GM15510 (cell line): ENCODE measurements around the gene MAF.

Experiments
- POLR2A ChIP-seq: IDR thresholded peaks from 3 replicates; pipeline ENCODE4 v1.6.1; 2011; ENCODE audit warnings: borderline replicate concordance; ENCODE audit not compliant: insufficient read length; ENCODE audit errors: extremely low read depth

The MAF gene

DNA sequence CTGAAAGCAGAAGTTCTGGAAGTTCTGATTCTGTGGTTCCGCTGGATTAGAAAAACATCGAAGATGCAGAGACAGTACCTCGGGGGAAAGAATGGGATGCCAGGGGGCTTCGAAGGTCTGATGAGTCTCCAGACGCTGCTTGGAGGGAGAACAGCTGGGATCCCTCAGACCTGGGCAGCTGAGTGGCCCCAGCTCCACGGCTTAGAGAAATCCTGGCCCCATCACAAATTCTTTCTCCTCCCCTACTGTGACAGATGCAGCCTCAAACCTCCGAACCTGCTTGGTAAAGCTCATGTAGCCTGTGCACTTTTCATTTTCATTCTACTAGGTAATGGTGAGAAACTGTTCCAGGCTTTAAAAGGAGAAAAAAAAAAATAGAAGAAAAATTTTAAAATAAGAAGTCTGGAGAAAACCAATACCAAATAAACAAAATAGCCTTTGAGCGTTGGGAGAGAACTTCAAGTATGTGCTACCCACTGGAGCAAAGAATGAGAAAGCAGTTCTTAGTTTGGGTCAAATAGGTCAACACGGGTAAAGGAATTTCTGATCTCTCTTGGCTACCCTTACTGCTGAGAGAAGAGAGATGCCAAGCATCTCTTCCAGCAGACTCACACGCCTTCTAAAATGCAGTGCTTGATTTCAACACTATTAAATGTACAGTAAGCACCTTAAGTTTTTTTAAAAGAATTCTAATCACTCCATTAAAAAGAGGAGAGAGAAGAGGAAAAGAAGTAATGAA lies 19.9 kb downstream of the MAF start:
- TF ChIP-seq POLR2A, result no peak

DNA sequence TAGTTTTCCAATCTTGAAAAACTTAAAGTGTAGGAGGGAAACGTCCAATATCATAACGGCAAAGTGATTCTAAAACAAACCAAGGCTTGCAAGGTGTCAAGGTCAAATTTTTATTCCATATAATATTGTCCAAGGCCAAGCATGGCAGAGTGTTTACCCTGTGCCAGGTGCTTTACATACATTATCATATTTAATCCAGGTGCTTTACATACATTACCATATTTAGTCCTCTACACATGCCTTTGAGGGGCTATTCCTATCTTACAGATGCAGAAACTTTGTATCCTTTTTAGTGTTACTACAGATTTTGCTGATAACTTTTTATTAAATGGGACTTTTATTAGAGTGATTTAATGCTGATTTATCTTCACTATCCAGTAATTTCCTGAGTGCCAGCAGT lies 23.9 kb downstream of the MAF start:
- TF ChIP-seq POLR2A, result no peak

GRCh38 chr16:79573884-79574283 lies 26.7 kb downstream of the MAF start:
- TF ChIP-seq POLR2A, result no peak

- no peak for TF ChIP-seq POLR2A
These were observed 27.5 kb downstream of the MAF start for GRCh38 chr16:79573071-79573470.

- no peak for TF ChIP-seq POLR2A
These were observed 28.5 kb downstream of the MAF start for GRCh38 chr16:79571903-79572535.

GRCh38 chr16:79571065-79571902 lies 29.3 kb downstream of the MAF start:
- TF ChIP-seq POLR2A, result no peak

DNA sequence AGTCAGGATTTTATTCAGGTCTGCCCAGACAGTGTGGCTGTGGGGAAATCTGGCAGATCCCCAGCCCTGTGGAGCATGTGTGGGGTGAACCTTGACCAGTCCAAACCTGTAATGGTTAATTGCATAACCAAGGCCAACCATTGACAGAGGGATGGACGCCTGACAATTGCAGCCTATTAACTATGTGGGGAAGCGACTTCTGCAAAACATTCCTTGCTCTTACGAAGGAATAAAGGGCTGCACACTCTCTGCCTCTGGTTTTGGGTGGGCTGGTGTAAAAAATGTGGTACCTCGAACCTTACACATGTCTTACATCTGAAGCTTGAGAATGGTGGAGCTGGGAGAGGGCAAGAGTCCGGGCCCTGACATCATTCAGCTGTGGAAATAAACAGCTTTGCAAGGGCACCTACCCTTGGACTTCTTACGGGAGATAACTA lies 35.8 kb downstream of the MAF start:
- TF ChIP-seq POLR2A, result no peak

- TF ChIP-seq POLR2A, result no peak
These were observed 36.6 kb downstream of the MAF start for GRCh38 chr16:79563921-79564320.

- no peak for TF ChIP-seq POLR2A
These were observed 38.2 kb downstream of the MAF start for GRCh38 chr16:79562166-79562823.

DNA sequence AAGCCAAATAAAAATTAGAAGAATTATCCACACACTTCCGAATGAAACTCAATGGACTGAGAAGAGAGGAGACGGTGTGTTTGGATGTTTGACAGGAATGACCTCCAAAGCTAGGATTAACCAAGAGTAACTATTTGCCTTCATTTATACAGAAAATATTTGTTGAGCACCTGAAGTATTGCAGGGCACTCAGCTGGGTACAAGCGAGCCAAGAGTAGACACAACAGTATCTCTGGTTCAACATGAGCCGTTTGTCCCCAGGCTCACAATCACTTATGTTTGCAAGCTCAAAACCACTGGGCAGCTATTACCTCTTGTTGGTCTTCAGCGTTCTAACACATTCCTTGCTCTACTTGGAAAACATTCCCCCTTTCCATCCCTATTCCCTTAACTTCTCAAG lies 38.8 kb downstream of the MAF start:
- no peak for TF ChIP-seq POLR2A

- no peak for TF ChIP-seq POLR2A
These were observed 39.6 kb downstream of the MAF start for GRCh38 chr16:79560923-79561322.

GRCh38 chr16:79560318-79560717 lies 40.2 kb downstream of the MAF start:
- TF ChIP-seq POLR2A, result no peak

DNA sequence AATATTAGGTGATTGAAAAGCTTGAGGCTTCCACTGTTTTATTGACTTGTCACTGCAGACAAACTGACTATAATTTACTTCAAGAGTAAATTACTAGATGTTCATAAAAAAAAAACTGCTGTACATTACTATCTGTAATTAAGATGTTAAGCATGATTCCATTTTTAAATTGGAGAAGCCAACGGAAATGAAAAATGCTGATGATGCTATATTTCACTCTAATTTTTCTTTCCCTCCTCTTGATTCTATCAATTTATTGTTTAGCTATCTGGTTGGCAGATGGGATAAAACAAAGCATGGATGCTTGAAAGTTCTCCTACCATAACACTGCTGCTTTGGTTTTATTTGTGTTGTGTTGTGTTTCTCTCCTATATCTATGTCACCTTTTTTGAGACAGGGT lies 41.0 kb downstream of the MAF start:
- TF ChIP-seq POLR2A, result no peak

- TF ChIP-seq POLR2A, result no peak
These were observed 43.1 kb downstream of the MAF start for GRCh38 chr16:79557421-79557820.

GRCh38 chr16:79554912-79555311 lies 45.6 kb downstream of the MAF start:
- no peak for TF ChIP-seq POLR2A

- no peak for TF ChIP-seq POLR2A
These were observed 50.2 kb downstream of the MAF start for GRCh38 chr16:79550373-79550772.

- no peak for TF ChIP-seq POLR2A
These were observed 53.5 kb downstream of the MAF start for GRCh38 chr16:79547085-79547484.
